Activated CD4-positive, alpha-beta T cell treated with anti-CD3 and anti-CD28 coated beads for 4 hours (primary cell): ENCODE data around the gene TBC1D22A.

Experiments
- DNase-seq, 2 donors: peaks; one replicate each; pipeline ENCODE4 v3.0.0-alpha.2; 2020

TBC1D22A gene

GRCh38 chr22:46964773-46965550 is 202.5 kb downstream of the TBC1D22A start:
- DNase-seq, result no peak

- no peak for DNase-seq
Measured at GRCh38 chr22:46965555-46966494, 203.4 kb downstream of the TBC1D22A start.

GRCh38 chr22:46966495-46966845 is 204.0 kb downstream of the TBC1D22A start:
- no peak for DNase-seq

- DNase-seq, result no peak
Measured at GRCh38 chr22:46966846-46967245, 204.4 kb downstream of the TBC1D22A start.

- no peak for DNase-seq
Measured at GRCh38 chr22:46967445-46968358, 205.3 kb downstream of the TBC1D22A start.

GRCh38 chr22:46968359-46968740 is 205.9 kb downstream of the TBC1D22A start:
- DNase-seq, result no peak

- no peak for DNase-seq
Measured at GRCh38 chr22:46968848-46969247, 206.4 kb downstream of the TBC1D22A start.

GRCh38 chr22:46969491-46969890 is 207.0 kb downstream of the TBC1D22A start:
- DNase-seq, result no peak

- no peak for DNase-seq
Measured at GRCh38 chr22:46969961-46970360, 207.5 kb downstream of the TBC1D22A start.

GRCh38 chr22:46970411-46971098 is 208.1 kb downstream of the TBC1D22A start:
- no peak for DNase-seq

- no peak for DNase-seq
Measured at GRCh38 chr22:46971099-46971763, 208.8 kb downstream of the TBC1D22A start.

- no peak for DNase-seq
Measured at GRCh38 chr22:46971764-46972125, 209.3 kb downstream of the TBC1D22A start.

GRCh38 chr22:46972256-46972655 is 209.8 kb downstream of the TBC1D22A start:
- no peak for DNase-seq

- DNase-seq, result no peak
Measured at GRCh38 chr22:46972901-46973831, 210.7 kb downstream of the TBC1D22A start.

- DNase-seq, result no peak
Measured at GRCh38 chr22:46974077-46974476, 211.6 kb downstream of the TBC1D22A start.

- no peak for DNase-seq
Measured at GRCh38 chr22:46974631-46975585, 212.5 kb downstream of the TBC1D22A start.

GRCh38 chr22:46976143-46976542 is 213.7 kb downstream of the TBC1D22A start:
- DNase-seq, result no peak

- DNase-seq, result no peak
Measured at GRCh38 chr22:46976598-46976997, 214.1 kb downstream of the TBC1D22A start.

- DNase-seq, result no peak
Measured at GRCh38 chr22:46977656-46978343, 215.3 kb downstream of the TBC1D22A start.
